ENCODE results near the gene P2RX1. TPM values are rescaled to one million over a fixed set of nuclear protein-coding genes. Genes with fewer than 3 reads are reported as not detected.
A peak's percentile ranks its signal among the peaks of the same experiment; 100 is the strongest.

The P2RX1 gene
- total RNA-seq, 1 experiment from 2014 or later, result not detected

- Mint-ChIP-seq H3K4me3 (no peak overlapping the region), H3K27me3 (ENCODE audit: low read depth) (no peaks in the 10 kb centered on the region), H3K36me3 (ENCODE audit: insufficient read depth in 1 of 3, low read depth in 3 of 3) (peaks cover 0 to 6% (median 3%) of the 10 kb centered on the region in 3 experiments; a peak in 4 of 7 replicates), H3K4me1 (peaks cover 2% of the 10 kb centered on the region in 2 experiments; a peak in 3 of 4 replicates), H3K9me3 (no peaks in the 10 kb centered on the region), H3K27ac (peak overlapping the region in 2 of 3 experiments; percentile 17 to 35; a peak in 5 of 7 replicates)
- Histone ChIP-seq H3K27me3 (ENCODE audit: insufficient read depth, low read length) (no peaks in the 10 kb centered on the region), H2BK5ac (ENCODE audit: insufficient read length, low read length) (no peak overlapping the region), H3K18ac (ENCODE audit: insufficient read length, low read depth, low read length) (no peak overlapping the region), H3T11ph (ENCODE audit: low read length) (no peak overlapping the region), H4K91ac (ENCODE audit: insufficient read length, low read depth, low read length) (no peak overlapping the region), H3K4me2 (ENCODE audit: insufficient read depth, insufficient read length, low read length) (no peak overlapping the region), H3K4ac (ENCODE audit: low read depth, low read length) (no peak overlapping the region), H2AFZ (ENCODE audit: low read length) (no peak overlapping the region), H3K4me1 (ENCODE audit: insufficient read depth, low read length) (no peaks in the 10 kb centered on the region), H3K9ac (ENCODE audit: extremely low read depth, insufficient read length, low read length) (no peak overlapping the region), H3K79me2 (ENCODE audit: insufficient read depth, low read length) (no peaks in the 10 kb centered on the region), H2BK20ac (ENCODE audit: low read depth, low read length, poor library complexity, severe bottlenecking) (no peak overlapping the region), H4K20me1 (ENCODE audit: control insufficient read depth, insufficient read depth, insufficient read length) (no peaks in the 10 kb centered on the region), H3K56ac (ENCODE audit: insufficient read length, low read depth, low read length) (no peak overlapping the region), H3K14ac (ENCODE audit: insufficient read depth, low read length) (no peak overlapping the region), H3K79me1 (ENCODE audit: insufficient read depth, low read depth, low read length, poor library complexity, severe bottlenecking) (no peaks in the 10 kb centered on the region), H3K27ac (ENCODE audit: insufficient read length, low read depth, low read length) (no peak overlapping the region), H2AK5ac (ENCODE audit: insufficient read length, low read length) (no peak overlapping the region), H2BK120ac (ENCODE audit: low read depth, low read length, poor library complexity, severe bottlenecking) (no peak overlapping the region), H2BK15ac (ENCODE audit: low read depth, low read length) (no peak overlapping the region), H2BK12ac (ENCODE audit: insufficient read length, low read depth, low read length) (no peak overlapping the region), H3K9me3 (ENCODE audit: control insufficient read depth, low read depth, low read length) (no peaks in the 10 kb centered on the region), H3K23ac (ENCODE audit: insufficient read length, low read depth, low read length) (no peak overlapping the region), H4K5ac (ENCODE audit: insufficient read length, low read depth, low read length) (no peak overlapping the region), H4K8ac (replicated peaks; ENCODE audit: insufficient read length, low read depth, low read length) (no peak overlapping the region), H3K23me2 (ENCODE audit: insufficient read length, low read depth, low read length, poor library complexity, severe bottlenecking) (peaks cover 3% of the 10 kb centered on the region)
- no CpG with 5 or more reads among the region's 17 CpGs for WGBS (ENCODE audit: extremely low coverage, insufficient read length, low lambda C conversion rate)
- no peak for DNase-seq
- no peak for TF ChIP-seq CTCF (conservative IDR thresholded peaks at IDR 0.05)
These were observed 49.2 kb downstream of the P2RX1 start for GRCh38 chr17:3867106-3867505.
